HG02938 (cell line): Measurements from ENCODE around the gene CAV1.
"Not testable (repeated sequence)": the region's sequence is repeated elsewhere in the genome, so short reads cannot be mapped to it uniquely, and the experiment has no call there.

Source experiments
- ATAC-seq: cut with Tn5 transposase; IDR thresholded peaks from one replicate; pipeline ENCODE4 v1.9.1; 2021; ENCODE audit warnings: mild to moderate bottlenecking, moderate library complexity; ENCODE audit not compliant: unreplicated experiment

The CAV1 gene

GRCh38 chr7:116524609-116525297 is at the start of gene CAV1:
Gene CAV1, plus strand, starts transcription at chr7:116525036. Its CDS starts 27 bp downstream, at chr7:116525063.
- no peak for ATAC-seq

- ATAC-seq, result no peak
Observed at GRCh38 chr7:116477625-116478024, 47.2 kb upstream of the CAV1 start.

GRCh38 chr7:116478834-116479233 is 46.0 kb upstream of the CAV1 start:
- ATAC-seq, result no peak

- ATAC-seq, result no peak
Observed at GRCh38 chr7:116483271-116483942, 41.4 kb upstream of the CAV1 start.

- not testable (repeated sequence) for ATAC-seq
Observed at GRCh38 chr7:116484389-116484788, 40.4 kb upstream of the CAV1 start.

- ATAC-seq, result no peak
Observed at GRCh38 chr7:116487907-116488521, 36.8 kb upstream of the CAV1 start.

GRCh38 chr7:116490351-116490750 is 34.5 kb upstream of the CAV1 start:
- no peak for ATAC-seq

GRCh38 chr7:116491887-116492653 is 32.8 kb upstream of the CAV1 start:
- no peak for ATAC-seq

- no peak for ATAC-seq
Observed at GRCh38 chr7:116492654-116493109, 32.2 kb upstream of the CAV1 start.

- ATAC-seq, result no peak
Observed at GRCh38 chr7:116493449-116493848, 31.4 kb upstream of the CAV1 start.

- no peak for ATAC-seq
Observed at GRCh38 chr7:116494472-116494871, 30.4 kb upstream of the CAV1 start.

- ATAC-seq, result no peak
Observed at GRCh38 chr7:116495736-116496135, 29.1 kb upstream of the CAV1 start.

GRCh38 chr7:116496653-116497052 is 28.2 kb upstream of the CAV1 start:
- ATAC-seq, result no peak

- no peak for ATAC-seq
Observed at GRCh38 chr7:116497708-116498107, 27.1 kb upstream of the CAV1 start.

- ATAC-seq, result peak; percentile 36
Observed at GRCh38 chr7:116499168-116500077, 25.4 kb upstream of the CAV1 start, which contains the start of gene CAV2. Gene CAV2, plus strand, starts transcription at chr7:116499738. Its CDS starts 44 bp downstream, at chr7:116499782.

GRCh38 chr7:116500078-116500853 is 24.6 kb upstream of the CAV1 start:
- peak; percentile 55 for ATAC-seq

- ATAC-seq, result no peak
Observed at GRCh38 chr7:116501425-116502167, 23.2 kb upstream of the CAV1 start.

- ATAC-seq, result no peak
Observed at GRCh38 chr7:116502201-116503096, 22.4 kb upstream of the CAV1 start.
